Subcutaneous adipose tissue (tissue), 4 donors: ENCODE results near the gene CD83. TPM values are rescaled to one million over a fixed set of nuclear protein-coding genes. Genes with fewer than 3 reads are reported as not detected.

Source experiments
- total RNA-seq, 4 donors: library from RNA; depleted of rRNA; stranded (reverse); fragments of >200 nt; gene quantifications; one replicate each; pipeline ENCODE4 v1.1.0, GENCODE V29; 2016
- TF ChIP-seq, protein P1 (sequence below): fragments of 450-650 bp; IDR thresholded peaks from one replicate; pipeline ENCODE4 v1.5.1; 2016; ENCODE audit warnings: low read depth, mild to moderate bottlenecking, control low read depth, antibody characterized with exemption, moderate library complexity

Gene CD83
- total RNA-seq, 4 donors from 2014 or later: 3.2 to 30.1 (median 4.8) TPM

DNA sequence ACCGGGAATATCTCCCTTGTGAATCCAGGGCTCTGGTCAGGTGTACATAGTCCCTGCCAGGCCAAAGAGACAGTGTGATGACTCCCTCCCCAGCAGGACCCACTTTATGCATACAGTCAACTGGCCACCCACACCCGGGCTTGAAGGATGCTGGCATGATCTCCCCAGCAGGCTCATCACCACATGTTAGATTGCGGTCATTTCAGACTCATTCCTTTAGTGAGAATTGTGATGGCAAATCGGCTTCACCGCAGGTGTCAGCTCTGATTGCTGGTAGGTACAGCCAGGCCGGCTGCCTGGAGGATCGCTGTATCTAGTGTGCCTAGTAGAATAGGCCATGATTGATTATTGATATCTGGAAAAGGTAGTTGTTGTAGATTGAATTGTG is 24.5 kb downstream of the CD83 start:
- TF ChIP-seq, protein P1, sequence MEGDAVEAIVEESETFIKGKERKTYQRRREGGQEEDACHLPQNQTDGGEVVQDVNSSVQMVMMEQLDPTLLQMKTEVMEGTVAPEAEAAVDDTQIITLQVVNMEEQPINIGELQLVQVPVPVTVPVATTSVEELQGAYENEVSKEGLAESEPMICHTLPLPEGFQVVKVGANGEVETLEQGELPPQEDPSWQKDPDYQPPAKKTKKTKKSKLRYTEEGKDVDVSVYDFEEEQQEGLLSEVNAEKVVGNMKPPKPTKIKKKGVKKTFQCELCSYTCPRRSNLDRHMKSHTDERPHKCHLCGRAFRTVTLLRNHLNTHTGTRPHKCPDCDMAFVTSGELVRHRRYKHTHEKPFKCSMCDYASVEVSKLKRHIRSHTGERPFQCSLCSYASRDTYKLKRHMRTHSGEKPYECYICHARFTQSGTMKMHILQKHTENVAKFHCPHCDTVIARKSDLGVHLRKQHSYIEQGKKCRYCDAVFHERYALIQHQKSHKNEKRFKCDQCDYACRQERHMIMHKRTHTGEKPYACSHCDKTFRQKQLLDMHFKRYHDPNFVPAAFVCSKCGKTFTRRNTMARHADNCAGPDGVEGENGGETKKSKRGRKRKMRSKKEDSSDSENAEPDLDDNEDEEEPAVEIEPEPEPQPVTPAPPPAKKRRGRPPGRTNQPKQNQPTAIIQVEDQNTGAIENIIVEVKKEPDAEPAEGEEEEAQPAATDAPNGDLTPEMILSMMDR: no peak

DNA sequence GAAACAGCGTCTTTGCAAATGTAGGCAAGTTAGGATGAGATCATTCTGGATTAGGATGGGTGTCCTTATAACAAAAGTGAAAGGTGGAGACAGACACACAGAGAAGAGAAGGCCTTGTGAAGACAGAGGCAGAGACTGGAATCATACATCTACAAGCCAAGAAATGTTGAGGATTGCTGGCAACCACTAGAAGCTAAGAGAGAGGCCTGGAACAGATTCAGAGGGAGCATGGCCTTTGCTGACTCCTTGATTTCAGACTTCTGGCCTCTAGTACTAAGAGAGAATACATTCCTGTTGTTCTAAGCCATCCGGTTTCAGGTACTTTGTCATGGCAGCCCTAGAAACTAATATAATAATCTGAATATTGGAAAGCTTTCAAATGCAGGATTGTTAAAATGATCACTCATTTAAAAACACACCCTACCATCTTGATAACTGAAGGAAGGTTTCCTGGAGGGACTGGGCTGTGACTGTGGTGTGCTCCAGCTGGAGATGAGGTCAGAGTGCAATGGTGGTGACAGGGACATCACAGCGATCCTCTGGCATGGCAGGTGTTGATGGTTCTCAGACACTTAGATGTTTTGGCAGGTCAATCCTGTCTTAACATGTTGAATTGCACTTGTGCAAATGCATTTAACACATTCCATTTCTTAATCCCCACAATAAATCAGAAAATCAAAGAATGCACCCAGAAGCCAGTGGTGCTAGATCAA is 25.1 kb downstream of the CD83 start:
- TF ChIP-seq, protein P1: no peak

DNA sequence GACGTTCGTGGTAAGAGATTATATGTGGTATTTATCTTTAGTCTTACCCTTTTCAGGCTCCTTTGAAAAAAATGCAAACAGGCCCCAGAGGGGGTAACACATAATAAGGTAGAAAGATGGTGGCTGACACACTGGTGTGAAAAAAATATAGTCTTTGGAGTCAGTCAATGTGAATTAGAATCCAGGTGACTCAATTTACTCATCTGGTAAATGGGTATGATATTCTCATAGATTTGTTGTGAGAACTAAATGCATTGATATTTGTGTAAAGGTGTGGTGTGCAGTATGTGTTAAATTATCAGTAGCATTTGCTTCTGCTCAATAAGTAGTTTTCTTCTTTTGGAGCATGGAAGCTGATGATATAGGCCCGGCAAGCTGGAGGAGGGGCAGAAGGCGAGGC is 25.7 kb downstream of the CD83 start:
- TF ChIP-seq, protein P1: no peak

DNA sequence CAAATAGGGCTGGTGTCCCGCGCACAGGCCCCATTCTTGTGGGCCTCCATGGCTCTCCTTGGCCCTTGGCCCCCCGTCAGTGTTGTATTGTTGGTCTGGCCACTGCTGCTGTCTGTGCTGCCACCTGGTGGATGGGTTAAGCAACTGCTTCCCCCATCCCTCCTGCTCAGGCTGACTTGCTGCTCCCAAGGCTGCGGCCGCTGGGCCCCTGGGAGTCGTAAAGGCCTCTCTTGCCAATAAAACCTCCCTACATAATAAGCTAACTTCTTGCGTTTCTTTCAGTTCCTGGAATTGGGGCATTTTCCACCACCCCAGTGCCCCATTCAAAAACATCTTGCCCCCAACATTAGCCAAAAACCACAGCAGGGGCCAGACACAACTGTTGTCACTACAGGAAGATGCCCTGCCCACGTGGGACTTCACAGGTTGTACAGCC is 27.1 kb downstream of the CD83 start:
- TF ChIP-seq, protein P1: no peak

DNA sequence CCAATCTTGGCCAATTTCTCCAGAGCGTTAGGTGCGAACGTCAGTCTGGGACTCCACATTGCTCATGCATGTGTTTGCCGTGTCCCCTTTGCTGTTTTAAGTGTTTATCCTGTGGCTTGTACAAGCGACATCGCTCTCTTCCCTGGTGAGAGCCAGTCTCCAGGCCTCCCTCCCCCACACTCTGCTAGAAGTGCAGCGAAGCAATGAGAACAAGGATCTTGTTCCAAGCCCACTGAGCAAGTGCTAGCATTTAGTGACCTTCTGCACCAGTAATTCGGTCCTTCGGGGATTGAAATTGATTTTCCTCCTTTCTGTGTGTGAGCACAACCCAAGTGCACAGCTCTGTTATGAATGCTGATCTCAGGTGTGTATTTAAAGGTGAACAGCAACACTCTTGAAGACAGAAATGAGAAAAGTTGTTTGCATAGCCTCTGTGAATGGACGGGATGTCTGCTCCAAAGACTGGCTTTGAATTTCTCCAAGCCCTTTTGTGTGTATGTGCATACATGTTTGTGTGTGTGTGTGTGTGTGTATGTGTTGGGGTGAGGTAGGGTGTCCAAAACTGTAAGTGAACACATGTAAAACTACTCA is 29.0 kb downstream of the CD83 start:
- TF ChIP-seq, protein P1: no peak

DNA sequence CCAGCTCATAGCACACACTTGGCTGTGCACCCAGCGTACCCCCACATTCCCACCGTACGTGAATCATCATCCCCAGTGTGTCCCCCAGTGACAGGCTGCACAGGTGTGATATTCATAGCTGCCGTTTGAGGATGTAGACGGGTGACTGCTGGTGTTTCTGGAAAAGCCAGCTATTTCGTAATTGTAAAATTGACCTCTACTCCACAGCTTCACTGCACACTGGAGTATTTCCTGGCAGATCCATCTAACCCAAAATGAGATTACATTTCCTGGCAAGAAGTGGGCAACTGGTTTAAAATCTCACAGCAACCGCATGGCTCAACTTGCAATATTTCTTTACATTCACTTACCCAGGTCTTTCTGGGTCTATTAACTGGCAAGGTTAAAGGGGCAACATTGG is 30.3 kb downstream of the CD83 start:
- TF ChIP-seq, protein P1: no peak

DNA sequence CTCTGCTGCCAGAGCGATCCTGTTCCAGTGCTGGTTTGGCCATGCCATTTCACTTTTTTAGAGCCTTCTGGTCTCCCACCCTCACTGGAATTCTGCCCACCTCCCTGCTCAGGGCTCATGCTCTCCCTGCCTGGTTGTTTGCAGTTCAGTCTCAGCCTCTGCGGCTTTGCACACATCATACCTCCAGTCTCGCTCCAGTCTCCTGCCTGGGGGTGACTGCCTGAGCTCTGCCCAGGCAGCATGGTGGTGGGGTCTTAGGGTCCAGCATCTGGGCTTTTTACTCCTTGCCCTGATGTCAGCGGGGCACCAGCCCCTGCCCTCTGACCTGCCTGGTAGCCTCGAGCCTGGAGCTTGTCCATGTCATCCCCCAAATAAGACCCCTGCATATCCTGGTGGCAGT is 30.9 kb downstream of the CD83 start:
- TF ChIP-seq, protein P1: no peak
